ENCODE results near the gene CAMK4.
"Not testable (repeated sequence)": the region's sequence is repeated elsewhere in the genome, so short reads cannot be mapped to it uniquely, and the experiment has no call there.

The CAMK4 gene

GRCh38 chr5:111320953-111321352 is 96.8 kb downstream of the CAMK4 start:
- DNase-seq = no peak

GRCh38 chr5:111321376-111321775 is 97.2 kb downstream of the CAMK4 start:
- no peak for DNase-seq

- DNase-seq = no peak
Measured at GRCh38 chr5:111326551-111326950, 102.4 kb downstream of the CAMK4 start.

DNA sequence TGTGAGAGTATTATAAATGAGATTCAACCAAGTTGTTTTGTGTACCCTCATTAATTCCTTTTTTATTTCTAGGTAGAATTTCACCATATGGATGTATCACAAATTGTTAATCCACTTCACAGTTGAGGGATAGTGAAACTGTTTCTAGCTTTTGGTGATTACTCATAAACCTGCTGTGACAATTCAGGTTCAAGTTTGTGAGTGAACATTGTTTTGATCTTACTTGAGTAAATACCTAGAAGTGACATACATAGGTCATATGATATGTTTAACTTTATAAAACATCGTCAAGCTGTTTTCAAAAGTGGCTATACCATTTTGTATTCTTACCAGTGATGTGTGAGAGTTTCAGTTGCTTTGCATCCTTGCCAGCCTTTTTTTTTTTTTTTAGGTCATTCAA is 112.9 kb downstream of the CAMK4 start:
- DNase-seq = no peak

DNA sequence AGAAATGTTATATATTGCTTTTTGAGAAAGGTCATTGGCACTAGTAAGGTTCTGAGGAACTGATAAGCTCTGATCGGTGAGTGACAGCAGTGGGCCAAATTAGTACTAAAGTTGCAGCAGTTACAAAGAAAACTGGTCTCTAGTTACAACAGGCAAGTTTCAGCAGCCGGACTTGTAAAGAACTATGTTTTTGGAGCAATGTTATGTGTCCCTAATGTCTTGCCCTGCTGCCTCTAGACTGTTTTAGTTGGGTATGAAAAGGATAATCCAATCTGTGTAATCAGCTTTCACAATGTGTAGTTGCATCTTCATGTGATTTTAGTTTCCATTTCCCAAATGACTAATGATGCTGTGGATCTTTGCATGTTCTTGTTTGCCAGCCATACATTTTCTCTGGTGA is 113.5 kb downstream of the CAMK4 start:
- no peak for DNase-seq

- no peak for DNase-seq
Measured at GRCh38 chr5:111345731-111346130, 121.5 kb downstream of the CAMK4 start.

DNA sequence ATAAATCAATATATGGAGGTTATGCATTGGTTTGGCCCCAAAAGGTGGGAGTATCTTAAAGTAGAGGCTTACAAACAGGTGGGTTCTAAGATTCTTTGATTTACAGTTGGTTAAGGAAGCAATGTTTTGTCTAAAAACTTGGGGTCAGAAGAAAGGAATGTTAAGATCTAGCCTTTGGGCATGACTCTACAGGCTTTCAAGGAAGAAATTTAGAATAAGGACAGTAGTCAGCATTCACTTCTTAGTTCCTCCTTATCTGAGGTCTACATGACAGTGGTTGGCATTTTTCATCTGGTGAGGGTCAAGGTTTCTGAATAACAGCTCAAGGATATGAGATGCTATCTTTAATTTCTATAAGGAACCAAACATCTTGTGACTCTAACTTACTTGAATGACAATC is 122.8 kb downstream of the CAMK4 start:
- no peak for DNase-seq

DNA sequence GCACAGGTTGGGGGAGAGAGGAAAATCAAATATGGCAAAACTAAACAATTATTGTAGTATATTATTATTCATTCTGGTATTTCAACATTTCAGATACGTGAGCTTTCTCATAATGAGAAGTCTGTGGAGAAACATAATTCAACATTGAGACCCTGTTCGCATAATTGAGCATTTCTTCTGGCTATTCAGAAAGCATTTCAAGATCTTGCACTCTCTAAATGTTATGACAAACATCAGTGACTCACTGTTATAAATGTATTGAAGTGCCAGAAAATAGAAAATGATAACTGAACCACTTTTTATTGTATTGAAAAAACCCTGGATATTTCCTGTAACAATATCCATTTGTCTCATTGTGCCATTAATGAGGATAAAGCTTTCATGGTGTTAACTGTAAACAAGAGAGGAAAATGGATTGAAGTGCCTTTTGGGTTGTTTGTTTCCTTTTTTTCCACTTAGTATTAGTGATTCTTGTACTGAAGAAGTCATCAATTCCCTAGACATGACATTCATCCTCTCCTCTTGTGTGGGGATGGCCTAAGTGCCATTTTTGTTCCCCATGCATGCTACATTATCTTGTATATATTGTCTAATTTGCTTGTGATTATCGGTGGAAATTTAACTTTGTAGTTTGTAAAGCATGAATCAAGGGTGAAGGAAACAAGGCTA is 124.6 kb downstream of the CAMK4 start:
- DNase-seq = no peak

DNA sequence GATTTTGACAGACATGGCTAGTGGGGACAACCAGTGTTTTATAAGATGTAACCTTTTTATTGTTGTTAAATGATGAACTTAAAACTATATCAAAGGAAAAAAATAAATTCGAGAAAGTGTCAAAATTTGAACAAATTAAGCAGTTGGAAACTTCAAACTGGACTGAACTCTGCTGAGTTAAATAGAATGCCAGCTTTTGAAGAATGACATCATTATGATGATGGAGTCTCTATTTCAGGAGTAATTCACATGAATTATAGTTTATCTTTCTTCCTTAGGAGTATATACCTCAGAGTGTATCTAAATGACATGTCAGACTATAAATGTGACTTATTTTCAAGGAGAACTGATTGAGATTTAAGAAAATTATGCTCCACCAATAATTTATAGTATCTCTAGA is 125.2 kb downstream of the CAMK4 start:
- no peak for DNase-seq

DNA sequence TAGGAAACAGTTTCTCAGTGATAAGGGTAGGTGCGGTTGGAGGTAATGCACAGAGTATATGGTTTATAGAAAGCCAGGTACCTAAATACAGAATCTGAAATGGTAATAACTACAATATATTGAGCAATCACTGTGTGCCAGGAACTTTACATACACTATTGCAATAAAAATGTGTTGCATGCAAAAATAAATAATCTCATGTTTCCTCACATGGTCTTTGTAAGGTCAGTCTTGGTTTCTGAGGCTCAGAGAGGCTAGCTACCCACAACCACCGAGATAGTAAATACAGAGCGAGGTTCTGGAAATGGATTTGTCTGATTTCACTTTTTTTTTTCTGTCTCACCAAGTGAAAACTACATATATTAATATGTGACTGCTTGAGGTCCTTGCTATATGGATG is 128.9 kb downstream of the CAMK4 start:
- DNase-seq = no peak

- DNase-seq = not testable (repeated sequence)
Measured at GRCh38 chr5:111358726-111359125, 134.5 kb downstream of the CAMK4 start.

DNA sequence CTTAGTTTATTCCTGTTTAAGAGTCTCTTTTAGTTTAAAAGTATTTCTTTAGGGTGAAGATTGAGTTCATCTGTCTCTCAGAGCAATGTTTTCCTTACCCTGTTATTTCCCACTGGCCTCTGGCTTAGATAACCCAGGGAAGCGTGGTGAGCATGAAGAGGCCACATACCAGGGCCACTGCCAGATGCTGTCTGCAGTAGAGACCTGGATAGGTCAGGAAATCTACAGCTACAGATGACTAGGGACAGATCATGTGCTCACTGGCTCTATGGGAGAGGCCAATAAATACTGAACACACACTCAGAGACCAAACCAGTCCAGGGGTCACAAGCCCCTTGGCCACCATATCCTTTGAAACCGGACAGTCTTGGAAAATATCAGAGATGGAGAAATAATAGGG is 136.0 kb downstream of the CAMK4 start:
- no peak for DNase-seq

GRCh38 chr5:111364992-111365391 is 140.8 kb downstream of the CAMK4 start:
- no peak for DNase-seq

- DNase-seq = no peak
Measured at GRCh38 chr5:111366388-111366787, 142.2 kb downstream of the CAMK4 start.

DNA sequence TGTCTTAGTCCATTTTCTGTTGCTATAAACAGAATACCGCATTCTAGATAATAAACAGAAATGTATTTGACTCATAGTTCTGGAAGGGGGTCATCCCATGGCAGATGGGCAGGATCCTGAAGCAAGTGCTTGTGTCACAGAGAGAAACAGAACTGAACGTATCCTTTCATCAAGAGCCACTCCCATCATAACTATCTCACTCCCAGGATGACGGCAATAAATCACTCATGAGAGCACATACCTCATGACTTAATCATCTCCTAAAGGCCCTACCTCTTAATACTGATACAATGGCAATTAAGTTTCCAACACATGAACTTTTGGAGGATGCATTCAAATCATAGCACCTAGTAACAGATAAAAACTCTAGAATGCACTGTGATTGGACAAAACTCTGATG is 142.9 kb downstream of the CAMK4 start:
- DNase-seq = no peak

DNA sequence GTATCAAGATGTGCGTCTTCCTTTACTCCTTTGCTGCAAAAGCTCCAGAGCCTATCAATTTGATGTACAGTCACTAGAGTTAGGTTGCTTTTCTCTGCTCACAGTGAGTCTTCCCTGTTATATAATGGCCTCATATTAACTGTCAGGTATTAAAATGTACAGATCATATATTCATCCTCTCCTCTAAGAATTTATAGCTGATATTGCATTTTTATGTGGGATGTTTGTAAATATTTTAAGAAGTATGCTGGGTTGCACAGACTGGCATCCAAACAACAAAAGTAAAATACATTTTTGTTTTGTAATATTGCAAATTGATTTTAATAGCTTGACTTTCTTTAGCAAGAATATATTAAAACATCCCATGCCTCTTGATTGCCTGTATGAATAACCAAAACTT is 148.6 kb downstream of the CAMK4 start:
- no peak for DNase-seq

DNA sequence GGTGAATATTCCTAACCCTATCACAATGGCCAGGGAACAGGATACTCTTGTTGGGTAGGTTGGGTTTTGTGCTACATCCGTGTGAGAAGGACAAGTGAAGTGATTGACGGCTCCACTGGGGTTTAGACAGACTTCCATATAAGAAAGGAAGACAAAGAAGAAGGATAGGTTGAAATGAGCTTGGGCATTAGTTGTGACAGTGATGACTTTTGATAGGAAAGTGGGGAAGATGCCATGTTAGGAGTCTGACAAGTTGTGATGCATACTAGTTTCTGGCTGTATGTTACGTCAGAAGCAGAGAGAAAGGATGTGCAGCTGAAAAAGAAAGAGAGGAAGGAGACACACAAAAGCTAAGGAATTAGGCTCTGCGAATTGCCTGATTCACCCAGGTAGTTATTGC is 150.2 kb downstream of the CAMK4 start:
- DNase-seq = no peak

GRCh38 chr5:111375645-111376044 is 151.5 kb downstream of the CAMK4 start:
- DNase-seq = no peak

DNA sequence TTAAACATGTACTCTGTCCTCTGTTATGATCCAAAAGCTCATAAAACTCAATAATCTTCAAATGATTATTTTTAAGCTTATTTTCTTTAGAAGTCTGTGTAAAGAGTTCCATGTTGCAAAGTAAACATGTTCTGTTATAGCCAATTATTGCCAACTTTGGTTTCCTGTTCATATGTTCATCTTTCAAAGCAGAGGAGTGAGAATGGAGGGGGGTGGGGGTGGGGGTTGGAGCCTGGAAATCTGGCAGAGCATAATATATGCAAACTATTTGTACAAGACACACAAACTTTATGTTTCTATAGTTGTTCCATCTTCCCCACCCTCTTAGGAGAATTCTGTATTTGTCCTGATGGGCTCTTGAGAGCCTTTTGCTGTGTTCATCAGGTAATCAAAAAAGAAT is 153.1 kb downstream of the CAMK4 start:
- DNase-seq = no peak

- DNase-seq = no peak
Measured at GRCh38 chr5:111379391-111379816, 155.2 kb downstream of the CAMK4 start.

- DNase-seq = no peak
Measured at GRCh38 chr5:111383288-111383970, 159.2 kb downstream of the CAMK4 start.

DNA sequence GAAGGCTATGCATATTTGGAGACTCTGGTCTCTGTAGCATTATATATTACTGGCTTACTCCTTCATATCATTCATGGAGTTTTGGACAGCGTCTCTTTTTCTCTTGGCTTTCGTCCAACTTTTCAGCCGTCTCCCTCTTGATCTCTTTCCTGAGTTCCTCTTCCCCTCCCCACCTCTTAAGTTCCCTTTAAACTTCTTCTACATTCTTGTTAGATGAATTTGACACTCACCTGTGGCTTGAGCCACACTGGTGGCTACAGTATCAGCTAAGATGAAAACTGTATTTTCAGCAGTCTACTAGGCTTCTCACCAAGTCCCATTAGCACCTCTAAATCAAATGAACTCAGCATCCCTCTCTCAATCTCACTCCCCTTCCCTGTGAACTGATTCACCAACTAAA is 160.0 kb downstream of the CAMK4 start:
- DNase-seq = no peak

DNA sequence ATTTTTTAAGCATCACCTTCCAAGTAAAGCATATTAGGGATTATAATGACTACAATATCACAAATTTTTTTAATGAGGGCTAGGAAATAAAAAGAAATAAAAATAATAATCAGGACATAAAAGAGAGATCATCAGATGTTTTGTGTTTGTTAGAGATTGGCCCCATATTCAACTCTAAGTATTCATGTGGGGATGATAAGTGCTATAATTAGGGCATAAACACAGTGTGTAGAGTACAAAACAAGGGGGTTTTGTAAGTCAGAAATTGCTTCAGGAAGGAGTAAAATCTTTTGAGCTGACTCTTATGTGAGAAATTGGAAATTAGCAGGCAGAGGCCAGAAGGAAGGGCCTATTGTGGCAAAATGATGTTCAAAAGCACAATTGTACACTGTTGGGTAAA is 160.9 kb downstream of the CAMK4 start:
- DNase-seq = no peak

DNA sequence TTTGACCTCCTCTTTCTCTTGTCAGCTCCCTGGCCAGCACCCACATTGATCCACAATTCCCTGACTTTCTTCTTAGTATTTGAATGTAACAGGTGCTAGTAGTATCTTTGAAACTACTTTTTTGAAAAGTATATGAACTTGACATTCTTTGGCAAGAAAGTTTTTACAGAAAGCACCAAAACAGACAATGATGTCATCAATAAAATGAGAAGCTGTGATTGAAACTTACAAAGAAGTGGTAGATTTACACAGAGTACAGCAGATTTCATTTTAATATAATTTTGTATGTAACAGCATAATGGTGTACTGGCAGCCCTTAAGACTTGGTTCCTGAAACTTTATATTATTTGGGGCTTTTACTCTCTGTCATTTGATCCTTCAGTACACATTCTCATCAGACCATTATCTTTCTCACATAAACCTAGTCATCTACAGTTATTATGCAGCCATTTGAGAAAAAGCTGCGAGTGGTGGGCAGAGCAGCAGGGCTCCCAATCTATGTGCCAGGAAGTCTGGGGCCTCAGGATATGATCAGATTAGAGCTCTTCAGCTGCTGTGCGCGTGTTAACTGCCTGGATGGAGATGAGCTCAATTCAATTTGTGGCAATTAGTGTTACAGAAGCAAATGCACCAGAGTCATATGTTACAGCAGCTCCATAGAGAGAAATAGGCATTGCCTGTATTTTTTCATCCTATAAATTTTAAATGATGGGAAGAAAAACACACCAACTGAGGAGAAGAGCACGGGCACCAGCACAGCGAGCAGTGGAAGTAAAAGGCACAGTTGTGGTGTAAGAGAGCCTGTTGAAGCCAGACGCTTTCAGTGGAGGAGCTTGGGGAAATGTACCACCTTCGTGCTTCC is 162.0 kb downstream of the CAMK4 start:
- DNase-seq = no peak
